Measurements from ENCODE around the gene KCNJ6.

KCNJ6 gene

DNA sequence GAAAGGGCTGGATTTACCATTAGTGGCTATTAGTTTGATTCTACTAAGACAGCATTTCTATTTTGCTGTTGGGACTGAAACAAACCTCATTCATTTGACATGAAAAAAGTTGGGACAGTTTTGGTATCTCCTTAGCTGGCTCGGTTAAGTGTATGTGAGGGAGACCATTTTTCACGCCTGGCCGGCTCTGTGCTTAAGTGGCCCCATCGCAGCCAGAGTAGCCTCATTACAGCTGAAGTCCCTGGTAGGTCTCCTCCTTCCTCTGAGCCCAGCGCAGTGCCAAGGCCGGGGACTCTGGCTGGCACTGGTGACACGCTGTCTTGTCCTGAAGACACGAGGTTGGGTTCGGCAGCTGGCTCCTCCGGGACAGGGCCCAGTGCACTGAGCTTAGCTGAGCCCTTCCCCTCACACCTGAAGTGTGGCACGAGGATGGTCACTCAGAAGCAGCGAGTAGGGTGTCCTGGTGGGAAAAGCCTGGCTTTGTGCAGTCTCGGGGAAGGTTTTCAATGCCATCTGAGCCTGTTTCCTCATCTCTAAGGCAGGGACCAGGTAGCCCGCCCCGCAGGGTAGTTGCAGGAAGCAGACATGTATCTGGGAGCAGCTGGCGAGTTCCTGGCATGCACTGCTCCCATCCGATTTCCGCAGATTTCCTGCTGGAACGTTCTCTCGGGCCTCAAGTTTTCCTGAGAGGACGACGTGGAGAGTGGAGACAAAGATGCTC is 353.2 kb downstream of the KCNJ6 start:
- no peak for DNase-seq

DNA sequence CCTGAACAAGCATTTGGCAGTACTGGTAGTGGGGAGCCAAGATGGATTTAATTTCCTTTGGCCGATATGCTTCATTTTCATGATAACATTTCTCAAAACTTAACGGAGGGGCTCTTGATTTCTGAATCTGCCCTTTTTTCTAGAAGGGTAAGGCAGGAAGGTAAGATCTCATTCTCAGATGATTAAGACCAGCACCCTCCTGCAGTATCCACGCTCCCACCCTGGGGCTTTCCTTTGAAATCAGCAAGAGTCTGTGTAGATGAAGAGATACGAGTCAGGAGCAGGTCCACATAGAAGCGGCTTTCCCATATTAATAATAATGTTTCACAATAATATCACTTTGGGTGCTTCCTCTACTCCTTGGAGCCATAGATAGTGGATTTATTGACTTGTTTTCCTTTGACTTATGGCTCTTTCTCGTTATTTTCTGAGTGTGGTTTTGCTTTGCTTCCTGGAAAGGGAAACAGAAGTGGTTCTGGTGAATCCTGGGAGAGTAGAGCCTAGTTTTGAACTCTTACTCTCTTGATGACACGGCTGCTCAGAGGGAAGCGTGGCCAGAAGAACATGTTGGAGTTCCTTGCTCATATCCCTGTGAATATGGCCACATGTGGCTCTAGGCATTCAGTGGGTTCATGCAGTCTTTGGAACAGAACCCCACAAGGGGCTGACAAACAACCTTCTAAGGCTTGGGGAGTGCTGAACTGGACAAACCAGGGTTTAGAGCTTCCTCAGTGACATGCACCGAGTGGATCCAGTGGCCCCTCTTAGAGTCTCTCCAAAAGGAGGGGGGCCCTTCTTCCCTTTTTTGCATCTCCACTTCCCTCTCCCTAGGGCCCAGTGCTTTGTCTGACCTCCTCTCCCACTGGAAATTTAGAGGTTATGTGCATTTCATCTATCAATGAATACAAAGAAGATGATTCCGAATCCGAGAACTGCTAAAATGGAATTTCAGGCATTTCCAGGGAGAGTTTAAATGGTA is 354.0 kb downstream of the KCNJ6 start:
- no peak for DNase-seq

DNA sequence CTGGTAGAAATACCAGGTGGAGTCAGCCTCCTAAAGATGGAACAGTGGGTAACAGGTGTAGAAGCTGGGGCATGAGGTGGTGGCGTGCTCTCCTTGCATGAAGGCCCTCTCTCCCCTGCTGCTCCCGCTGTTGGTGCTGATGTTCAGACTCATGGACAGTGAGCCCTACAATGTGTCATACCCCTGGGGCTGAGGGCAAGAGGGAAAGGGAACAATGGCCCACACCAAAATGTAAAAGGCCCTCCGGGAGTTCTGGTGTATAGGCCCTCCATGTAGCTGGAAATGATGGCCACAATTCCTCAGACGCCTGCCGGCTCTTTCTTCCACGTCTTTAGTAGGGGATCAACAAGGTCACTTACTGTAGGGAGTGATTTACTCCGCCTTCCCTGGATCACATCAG is 354.8 kb downstream of the KCNJ6 start:
- DNase-seq = no peak

DNA sequence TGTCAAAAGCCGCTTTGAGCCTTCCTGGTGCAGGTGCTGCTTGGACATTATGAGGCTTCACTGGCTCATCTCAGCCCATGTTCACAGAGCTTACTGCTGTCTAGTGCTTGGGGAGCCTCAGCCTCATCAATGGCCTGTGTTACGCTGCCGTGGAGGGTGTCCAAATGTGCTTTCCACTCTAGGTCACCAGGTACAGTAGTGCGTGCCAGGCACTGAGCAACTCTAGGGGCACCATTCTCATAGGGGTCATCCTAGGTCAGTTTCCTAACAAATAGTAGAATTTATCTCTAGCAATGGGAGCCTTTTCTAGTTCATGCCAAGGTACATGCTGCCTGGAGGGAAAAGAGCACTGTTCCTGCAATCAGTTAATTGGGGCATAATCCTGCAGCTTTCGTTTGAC is 355.9 kb downstream of the KCNJ6 start:
- DNase-seq = no peak

DNA sequence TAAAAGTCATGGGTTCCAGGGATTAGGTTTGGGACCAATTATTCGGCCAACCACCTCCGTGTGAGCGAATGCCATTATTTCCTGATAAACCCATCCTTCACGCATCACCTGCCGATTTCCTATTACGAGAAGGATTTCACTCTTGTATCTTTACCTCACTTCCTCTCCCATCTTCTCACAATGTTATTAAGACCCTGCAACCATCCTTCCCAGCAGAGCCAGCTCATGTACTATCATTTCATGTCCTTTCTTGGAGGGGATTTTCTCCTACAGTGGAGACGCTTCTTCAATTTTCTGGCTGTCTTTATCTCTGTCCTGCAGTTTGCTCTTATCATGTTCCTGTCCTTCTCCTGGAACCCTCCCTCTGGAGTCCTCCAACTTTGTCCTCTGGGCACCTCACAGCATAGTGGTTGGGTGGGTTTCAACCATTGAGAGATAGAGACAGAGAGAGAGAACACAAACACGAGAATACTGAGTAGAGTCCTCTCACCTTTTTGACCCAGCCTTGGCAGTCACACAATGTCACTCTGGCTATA is 357.5 kb downstream of the KCNJ6 start:
- no peak for DNase-seq

Measured in T-helper 2 cell (primary cell).